Renal cortical epithelial cell (primary cell): ENCODE results near the gene MYH10. TPM values are rescaled to one million over a fixed set of nuclear protein-coding genes. Genes with fewer than 3 reads are reported as not detected.
"Not testable (repeated sequence)": the region's sequence is repeated elsewhere in the genome, so short reads cannot be mapped to it uniquely, and the experiment has no call there.

Source experiments
- DNase-seq: peaks from one replicate; pipeline ENCODE4 v3.0.0-alpha.2; 2011; ENCODE audit warnings: low read depth
- total RNA-seq: library from RNA; depleted of rRNA; stranded (reverse); fragments of >200 nt; gene quantifications from 2 replicates; pipeline ENCODE4 v1.2.3, GENCODE V29; 2014

MYH10 gene
- total RNA-seq: 49.5 and 149 TPM in 2 replicates

DNA sequence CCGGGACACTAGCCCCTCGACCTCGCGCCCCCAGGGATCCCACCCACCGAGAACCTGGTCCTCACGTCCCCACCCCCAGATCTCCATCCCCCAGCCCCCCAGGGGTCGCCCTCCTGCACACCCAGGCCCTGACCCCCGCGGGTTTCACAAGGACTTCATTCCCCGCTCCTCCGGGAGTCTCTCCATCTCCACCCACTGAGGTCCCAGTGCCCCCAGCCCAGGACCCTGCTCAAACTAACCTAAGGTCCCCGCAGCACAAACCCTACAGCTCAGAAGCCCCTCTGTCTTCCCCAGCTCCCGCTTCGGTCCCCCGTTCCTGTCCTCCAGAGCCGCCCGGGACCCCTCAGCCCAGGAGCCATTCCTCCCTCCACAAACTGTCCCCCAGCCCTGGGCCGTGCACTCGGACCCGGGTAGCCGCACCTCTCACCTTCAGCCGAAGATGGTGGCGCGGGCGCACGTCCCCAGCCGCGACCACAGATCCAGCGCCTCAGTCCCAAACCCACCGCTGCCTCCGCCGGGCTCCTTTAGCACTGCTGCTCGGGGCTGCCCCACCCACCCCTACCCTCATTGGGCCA lies at the start of gene MYH10:
MYH10 (minus strand) TSS at position 499 of the 575 bp plus-strand sequence. CDS start 7,479 bp downstream, outside the sequence.
- no peak for DNase-seq

DNA sequence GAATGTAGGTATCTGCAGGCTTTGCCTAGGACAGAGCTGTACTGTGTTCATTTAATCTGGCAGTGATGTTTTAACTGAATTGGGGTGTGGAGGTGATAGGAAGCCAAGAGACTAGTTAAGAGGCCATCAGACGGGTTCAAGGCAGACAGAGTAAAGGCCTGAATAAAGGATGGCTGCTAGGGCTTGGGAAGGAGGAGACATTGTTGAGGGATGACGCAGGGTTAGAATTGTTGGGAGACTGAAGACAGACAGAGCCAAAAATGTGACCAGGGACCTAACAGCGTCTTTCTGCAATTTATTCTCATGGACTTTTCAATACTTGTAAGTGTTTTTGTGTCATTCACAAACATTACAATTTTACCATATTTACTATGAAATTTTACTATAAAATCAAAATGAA lies 48.6 kb upstream of the MYH10 start:
- no peak for DNase-seq

DNA sequence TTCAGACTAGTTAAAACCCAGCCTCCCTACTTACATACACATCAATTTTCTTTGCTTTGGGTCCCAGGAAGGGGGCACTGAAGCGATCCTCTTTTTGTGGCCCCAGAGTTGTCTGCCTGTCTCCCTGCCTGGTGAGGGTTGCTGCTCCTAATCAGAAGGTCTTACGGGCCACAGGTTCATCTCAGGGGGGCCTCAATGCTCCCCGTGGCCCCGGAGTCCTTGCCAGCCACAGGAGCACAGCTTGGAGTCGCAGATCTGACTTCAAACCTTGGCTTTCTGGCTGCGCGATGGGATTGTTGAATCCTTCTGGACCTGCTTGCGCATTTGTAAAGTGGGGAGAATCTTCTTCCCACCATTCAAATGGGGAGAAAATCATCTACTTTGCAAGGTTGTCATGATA lies 44.8 kb upstream of the MYH10 start:
- DNase-seq: no peak

DNA sequence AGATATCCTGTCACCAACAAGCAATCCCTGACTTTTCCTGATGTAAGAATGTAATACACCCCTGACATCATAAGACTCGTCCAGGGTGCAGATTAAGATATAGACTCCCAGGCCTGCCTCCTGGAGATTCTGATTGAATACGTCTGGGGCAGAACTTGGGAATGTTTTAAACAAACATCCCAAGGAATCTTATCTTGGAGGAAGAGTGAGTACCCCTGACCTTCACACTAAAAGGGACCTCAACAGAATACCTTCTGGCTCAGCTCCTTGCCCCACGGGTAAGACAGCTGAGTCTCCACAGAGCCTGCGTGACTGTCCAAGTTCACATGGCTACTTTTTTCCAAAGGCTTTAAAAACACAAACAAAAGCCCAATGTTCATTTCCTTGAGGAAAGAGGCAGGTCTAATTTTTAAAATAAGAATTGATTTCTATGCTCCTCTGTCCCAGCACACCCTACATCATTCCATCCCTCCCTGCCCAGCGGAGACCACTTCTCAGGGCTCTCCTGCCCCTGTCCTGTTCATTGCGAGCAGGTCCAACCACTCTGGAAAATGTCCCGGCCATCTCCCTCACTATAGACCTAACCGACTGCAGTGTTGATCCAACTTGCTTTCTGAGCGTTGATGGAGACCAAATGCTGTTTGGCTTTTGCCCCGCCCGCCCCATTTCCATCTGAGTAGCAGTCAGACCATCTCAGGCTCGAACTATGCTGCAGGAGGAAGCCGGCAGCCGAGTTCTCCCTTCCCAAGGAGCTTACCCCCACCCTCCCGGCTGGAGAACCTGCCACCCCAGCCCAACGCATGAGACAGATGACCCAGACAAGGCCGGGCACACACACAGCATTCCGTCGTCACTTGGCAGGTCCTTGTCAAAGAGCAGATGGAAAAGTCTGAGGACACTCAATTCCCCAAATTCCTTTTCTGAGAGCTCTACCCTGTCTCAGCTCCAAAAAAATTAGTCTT lies 44.1 kb upstream of the MYH10 start:
- DNase-seq: no peak

DNA sequence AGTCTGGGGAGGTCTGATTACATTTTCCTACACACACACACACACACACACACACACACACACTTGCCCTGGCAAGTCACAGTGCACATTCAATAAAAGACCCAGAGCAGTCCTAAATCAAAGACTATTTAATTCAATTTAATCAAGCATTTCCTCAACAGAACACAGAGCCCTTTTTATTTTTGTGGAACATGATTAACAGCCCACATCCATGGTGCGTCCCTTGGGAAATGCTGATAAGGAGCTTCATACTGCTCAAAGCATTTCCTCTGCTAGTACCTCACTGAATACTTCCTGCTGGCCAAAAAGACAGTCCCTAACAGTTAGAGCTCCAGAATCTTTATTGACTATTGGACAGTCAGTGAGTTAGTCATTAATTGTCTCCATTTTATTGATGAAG lies 43.1 kb upstream of the MYH10 start:
- no peak for DNase-seq

DNA sequence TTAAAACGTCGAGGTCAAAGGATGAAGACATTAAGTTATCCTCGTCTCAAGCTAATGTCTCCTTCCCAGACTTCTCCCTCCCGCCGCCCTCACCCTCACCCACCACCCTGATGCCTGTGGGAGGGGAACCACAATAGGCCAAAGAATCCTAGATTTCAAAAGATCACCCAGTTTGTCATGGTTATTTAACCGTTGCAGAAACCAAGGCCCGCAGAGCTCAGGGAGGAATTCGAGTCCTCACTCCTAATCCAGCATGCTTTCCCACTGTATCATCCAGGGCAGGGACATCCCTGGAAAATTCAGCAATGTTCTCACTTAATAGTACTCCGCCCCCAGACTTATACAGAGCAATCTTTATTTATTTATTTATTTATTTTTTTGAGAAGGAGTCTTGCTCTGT lies 41.8 kb upstream of the MYH10 start:
- no peak for DNase-seq

DNA sequence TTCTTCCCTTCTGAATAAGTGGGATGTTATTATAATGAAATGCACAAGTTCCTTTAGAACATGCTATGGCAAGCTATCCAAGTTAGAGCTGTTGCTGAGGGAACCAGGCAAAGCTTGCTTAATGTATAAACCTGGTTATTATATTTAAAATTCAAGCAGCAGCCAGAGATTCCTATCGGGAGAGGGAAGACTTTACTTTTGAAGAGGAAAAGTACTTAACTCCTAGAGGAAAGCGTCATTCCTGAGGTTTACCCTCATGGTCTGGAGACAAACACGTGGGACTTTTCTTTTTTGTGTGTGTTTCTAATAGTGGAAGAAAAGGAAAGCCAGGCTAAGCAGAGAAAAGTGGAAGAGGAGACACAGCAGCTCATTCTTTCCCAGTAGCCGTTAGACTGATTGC lies 39.9 kb upstream of the MYH10 start:
- DNase-seq: no peak

DNA sequence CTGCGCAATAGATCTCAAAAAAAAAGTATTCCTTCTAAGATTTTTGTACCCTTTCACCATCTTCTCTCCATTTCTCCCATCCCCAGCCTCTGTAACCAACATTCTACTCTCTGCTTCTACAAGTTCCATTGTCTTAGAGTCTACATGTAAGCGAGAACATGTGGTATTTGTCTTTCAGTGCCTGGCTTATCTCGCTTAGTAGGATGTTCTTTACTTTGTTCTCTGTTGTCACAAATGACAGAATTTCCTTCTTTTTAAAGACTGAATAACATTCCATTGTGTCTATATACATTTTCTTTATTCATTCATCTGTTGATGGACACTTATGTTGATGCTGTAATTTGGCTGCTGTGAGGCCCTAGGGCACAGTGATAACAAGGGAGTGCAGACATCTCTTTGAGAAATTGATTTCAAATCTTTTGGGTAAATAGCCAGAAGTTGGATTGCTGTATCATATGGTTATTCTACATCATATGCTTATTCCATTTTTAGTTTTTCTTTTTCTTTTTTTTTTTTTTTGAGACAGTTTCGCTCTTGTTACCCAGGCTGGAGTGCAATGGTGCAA lies 37.7 kb upstream of the MYH10 start:
- DNase-seq: no peak

DNA sequence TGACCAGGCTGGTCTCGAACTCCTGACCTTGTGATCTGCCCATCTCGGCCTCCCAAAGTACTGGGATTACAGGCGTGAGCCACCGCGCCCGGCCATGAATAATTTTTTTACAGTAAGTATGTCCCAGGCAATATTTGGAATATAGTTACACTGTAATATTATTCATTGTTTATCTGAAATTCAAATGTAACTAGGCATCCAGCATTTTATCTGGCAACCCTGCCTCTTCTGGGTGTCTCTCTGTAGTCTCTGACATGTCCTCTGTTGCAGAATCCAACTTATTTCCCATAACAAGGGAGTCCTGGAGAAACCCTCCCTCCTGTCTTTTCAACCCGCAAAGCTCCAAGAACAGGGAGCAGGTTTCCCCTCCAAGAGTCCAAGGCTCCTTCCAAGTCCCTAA lies 36.9 kb upstream of the MYH10 start:
- no peak for DNase-seq

DNA sequence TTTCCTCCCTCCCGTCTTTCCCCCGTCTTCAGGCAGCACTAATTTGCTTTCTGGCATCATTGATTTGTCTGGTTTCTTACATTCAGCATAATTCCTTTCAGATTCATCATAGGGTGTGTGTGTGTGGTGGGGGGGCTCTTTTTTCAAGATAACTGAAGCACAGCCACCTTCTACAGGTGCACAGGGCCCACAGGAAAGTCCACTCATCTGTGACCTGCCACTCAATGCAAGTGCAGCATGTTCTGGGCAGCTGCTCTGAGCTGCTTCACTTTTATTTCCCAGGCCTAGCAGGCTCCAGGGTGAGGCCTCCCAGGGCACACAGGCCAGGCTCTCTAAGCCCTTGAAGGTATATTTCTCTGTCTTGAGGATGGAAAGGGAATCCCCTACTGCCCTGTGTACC lies 35.2 kb upstream of the MYH10 start:
- peak; percentile 54 for DNase-seq

DNA sequence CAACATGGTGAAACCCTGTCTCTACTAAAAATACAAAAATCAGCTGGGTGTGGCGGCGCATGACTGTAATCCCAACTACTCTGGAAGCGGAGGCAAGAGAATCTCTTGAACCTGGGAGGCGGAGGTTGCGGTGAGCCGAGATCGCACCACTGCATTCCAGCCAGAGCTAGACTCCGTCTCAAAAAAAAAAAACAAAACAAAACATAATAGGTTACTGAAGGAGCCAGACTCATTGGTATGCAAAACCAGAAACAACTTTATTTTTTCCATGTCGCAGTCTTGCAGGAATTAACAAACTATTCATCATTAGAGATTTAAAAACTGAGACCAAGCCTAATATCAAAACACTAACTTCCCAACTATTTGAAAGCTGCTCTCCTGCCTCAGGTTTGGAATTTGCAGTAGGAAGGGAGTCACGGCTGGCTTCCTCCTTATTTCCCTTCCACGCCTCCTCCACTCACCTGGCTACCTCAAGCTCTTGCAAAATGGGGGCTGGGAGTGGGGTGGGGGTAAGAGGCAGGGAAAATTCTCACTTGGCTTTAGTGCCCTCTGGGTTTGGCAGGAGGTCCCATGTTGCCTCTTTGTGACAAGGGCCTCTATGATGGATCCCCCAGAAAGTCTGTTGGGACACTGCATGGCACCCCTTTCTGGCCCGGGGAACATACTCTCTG lies 34.1 kb upstream of the MYH10 start:
- peak; percentile 64 for DNase-seq

DNA sequence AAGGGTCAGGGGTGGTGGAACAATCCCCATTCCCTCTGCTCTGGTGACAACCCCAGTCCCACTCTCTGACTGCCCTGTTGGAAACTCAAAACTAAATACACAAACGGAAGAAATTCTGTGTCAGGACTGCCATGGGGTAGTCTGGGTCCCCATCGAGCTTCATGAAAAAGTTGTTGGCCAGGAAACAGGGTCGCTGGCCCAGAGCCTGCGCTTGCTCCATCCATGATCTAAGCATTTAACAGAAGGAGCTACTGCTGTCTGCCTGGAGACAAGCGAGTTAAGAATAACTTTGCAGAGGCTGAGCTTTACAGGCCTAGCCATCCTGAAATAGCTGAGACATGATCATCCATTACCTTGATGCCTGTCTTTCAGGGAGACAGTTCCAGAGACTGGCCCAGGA lies 32.4 kb upstream of the MYH10 start:
- no peak for DNase-seq

DNA sequence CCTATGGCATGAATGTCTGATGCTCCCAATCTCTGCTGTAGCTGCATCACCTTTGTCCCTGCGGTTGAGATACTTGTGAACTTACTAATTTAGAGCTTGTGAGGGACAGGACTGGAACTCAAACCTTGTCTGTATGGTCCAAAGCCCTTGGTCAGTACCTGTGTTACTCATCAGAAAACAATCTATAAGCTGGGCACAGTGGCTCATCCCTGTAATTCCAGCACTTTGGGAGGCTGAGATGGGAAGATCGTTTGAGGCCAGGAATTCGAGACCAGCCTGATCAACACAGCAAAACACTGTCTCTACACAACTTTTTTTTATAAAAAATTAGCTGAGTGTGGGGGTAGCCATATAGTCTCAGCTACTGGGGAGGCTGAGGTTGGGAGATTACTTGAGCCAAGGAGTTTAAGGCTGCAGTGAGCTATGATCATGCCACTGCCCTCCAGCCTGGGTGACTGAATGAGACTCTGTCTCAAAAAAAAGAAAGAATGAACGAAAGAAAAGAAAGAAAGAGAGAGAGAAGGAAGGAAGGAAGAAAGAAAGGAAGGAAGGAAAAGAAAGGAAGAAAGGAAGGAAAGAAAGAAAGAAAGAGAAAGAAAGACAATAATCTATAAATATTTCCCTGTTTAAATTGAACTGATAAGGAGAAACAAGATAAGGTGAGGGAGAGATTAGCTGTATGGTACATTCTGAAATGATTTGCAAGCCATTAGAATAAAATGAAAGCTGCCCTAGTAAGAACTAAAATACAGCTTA lies 31.7 kb upstream of the MYH10 start:
- no peak for DNase-seq

DNA sequence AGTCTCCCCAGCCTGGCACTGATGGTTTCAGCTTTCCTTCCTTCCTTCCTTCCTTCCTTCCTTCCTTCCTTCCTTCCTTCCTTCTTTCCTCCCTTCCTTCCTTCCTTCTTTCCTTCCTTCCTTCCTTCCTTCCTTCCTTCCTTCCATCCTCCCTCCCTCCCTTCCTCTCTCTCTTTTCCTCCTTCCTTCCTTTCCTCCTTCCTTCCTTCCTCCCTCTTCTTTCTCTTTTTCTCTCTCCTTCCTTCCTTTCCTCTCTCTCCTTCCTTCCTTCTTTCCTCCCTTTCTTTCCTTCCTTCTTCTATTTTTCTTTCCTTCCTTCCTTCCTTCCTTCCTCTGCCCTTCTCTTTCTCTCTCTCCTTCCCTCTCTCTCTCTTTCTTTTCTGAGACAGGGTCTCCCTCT lies 30.2 kb upstream of the MYH10 start:
- DNase-seq: not testable (repeated sequence)

DNA sequence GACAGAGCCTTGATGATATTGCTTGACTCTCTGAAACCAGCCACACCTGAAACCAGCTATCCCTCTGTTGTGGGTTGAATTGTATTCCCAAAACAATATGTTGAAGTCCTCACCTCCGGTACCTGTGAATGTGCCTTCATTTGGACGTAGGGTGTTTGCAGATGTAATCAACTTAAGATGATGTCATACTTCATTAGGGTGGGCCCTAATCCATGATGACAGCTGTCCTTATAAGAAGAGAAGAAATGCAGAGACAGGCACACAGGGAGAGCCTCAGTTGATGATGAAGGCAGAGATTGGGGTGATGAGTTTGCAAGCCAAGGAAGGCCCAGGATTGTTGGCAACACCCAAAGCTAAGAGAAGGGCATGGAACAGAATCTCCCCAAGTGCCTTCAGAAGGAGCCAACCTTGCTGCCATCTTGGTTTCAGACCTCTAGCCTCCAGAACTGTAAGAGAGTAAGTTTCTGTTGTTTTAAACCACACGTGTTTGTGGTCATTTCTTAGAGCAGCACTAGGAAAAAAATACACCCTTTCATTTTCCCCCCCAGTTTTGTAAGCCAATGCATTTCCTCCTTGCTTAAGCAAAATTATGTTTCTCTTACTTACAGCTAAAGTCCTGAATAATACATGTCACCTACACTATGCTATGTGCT lies 29.4 kb upstream of the MYH10 start:
- DNase-seq: no peak

DNA sequence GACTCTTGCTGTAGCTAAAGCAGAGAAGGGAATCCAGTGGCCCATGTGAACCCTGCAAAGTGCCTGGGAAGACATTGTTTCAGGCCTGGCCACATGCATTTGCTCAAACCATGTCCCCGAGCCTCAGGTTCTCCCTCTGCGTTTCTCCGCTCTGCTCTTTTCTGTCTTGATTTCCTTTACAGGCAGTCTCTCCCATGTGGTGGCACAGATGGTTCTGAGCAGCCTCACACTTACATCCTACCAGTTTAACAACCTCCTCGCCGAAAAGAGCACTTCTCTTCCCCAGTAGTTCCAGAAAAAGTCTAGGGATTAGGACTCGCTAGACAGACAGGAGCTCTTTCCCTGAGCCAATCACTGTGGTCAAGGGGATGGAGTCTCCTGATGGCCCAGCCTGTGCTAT lies 28.3 kb upstream of the MYH10 start:
- no peak for DNase-seq

DNA sequence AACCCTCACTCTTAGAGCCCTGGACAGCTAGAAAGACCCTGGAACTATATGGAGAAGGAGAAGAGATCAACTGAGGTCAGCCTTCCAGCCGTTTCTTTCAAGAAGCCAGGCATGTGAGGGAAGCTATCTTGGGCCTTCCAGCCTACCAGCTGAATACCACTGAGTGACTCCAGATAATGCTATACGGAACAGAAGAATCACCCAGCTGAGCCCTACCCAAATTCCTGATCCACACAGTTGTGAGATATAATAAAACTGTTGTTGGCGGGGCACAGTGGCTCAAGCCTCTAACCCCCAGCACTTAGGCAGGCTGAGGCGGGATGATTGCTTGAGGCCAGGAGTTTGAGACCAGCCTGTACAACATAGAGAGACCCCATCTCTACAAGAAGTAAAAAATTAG lies 26.2 kb upstream of the MYH10 start:
- no peak for DNase-seq

DNA sequence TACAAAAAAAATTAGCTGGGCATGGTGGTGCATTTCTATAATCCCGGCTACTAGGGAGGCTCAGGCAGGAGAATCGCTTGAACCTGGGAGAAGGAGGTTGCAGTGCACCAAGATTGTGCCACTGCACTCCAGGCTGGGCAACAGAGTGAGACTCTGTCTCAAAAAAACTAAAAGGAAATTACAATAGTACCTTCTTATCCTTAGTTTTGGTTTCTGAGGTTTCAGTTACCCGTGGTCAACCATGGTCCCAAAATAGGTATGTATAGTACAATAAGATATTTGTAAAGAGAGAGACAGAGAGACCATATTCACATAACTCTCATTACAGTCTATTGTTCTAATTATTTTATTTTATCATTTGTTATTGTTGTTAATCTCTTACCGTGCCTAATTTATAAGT lies 24.3 kb upstream of the MYH10 start:
- DNase-seq: no peak

DNA sequence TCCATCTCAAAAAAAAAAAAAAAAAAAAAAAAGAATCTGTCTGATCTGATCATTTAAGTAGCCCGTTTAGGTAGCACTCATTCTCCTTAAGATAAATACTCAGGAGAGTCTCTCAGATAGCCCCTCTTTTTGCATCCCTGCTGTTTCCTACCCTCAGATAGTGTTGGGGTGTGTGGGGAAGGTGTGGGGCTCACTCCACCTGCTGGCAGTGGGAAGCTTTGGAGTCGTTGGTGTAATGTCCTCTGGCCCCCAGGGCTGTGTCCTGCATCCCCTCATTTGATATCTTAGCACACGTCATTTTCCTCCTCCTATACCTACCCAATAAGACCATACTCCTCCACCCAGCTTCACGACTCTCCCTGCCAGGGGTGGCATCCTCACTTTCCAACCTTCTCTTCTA lies 20.5 kb upstream of the MYH10 start:
- DNase-seq: no peak

DNA sequence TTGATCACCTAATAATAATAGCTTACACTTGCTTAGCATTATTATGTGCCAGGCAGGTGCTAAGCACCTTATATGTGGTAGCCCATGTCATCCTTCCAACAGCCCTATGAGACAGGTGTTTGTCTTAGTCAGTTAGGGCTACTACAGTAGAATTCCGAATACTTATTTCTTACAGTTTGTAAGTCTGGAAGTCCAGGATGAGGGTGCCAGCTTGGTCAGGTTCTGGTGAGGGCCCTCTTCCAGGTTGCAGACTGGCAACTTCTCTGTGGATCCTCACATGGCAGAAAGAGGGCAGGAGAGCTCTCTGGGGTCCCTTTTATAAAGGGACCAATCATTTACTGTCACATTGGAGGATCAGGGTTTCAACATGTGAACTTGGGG lies 19.6 kb upstream of the MYH10 start:
- no peak for DNase-seq
